ENCODE data around the gene GLB1L3. TPM values are rescaled to one million over a fixed set of nuclear protein-coding genes. Genes with fewer than 3 reads are reported as not detected.

GLB1L3 gene
- total RNA-seq, 1 experiment from 2014 or later, result 0.17 TPM

DNA sequence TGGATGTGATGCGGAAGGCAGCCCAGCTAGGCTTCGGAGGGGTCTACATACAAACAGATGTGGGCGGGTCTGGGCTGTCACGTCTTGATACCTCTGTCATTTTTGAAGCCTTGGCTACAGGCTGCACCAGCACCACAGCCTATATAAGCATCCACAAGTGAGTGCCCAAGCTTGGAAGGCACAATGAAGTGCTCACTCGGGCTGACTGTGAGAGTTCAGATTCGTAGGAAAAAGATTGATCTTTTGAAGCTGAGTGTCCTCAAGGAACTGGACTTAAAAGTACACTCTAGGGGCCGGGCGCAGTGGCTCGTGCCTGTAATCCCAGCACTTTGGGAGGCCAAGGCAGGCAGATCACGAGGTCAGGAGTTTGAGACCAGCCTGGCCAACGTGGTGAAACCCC, 19.1 kb upstream of the GLB1L3 start:
- intact Hi-C loops (cut with micrococcal nuclease; ENCODE audit: unreplicated experiment), result no loop called here
- BruUV-seq (replicated peaks), result no TSS peak
- Histone ChIP-seq H3K9me3 (ENCODE audit: low read depth, low read length, poor library complexity, severe bottlenecking) (no peaks in the 10 kb centered on the region), H3K36me3 (ENCODE audit: insufficient read depth, low read length, poor library complexity, severe bottlenecking) (peaks cover 29% of the 10 kb centered on the region), H3K27me3 (replicated peaks; ENCODE audit: insufficient read depth, low read depth, low read length, poor library complexity) (no peaks in the 10 kb centered on the region), H3K27ac (ENCODE audit: low read depth, low read length, poor library complexity, severe bottlenecking) (no peak overlapping the region), H3K4me3 (ENCODE audit: low read depth, low read length, poor library complexity, severe bottlenecking) (no peak overlapping the region), H3K4me1 (ENCODE audit: insufficient read depth, low read length, poor library complexity, severe bottlenecking) (peaks cover 8% of the 10 kb centered on the region)
- TF ChIP-seq, protein P1, sequence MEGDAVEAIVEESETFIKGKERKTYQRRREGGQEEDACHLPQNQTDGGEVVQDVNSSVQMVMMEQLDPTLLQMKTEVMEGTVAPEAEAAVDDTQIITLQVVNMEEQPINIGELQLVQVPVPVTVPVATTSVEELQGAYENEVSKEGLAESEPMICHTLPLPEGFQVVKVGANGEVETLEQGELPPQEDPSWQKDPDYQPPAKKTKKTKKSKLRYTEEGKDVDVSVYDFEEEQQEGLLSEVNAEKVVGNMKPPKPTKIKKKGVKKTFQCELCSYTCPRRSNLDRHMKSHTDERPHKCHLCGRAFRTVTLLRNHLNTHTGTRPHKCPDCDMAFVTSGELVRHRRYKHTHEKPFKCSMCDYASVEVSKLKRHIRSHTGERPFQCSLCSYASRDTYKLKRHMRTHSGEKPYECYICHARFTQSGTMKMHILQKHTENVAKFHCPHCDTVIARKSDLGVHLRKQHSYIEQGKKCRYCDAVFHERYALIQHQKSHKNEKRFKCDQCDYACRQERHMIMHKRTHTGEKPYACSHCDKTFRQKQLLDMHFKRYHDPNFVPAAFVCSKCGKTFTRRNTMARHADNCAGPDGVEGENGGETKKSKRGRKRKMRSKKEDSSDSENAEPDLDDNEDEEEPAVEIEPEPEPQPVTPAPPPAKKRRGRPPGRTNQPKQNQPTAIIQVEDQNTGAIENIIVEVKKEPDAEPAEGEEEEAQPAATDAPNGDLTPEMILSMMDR (conservative IDR thresholded peaks at IDR 0.05; ENCODE audit: low read depth, low read length), result no peak
- no peak for TF ChIP-seq EZH2 (IDR thresholded peaks at IDR 0.05; ENCODE audit: borderline replicate concordance, low read depth, low read length, poor library complexity, severe bottlenecking)
- CTCF ChIA-PET, result no interaction called here
- POLR2A ChIA-PET (ENCODE audit: low non-redundant PET), result no interaction called here
- no peak for DNase-seq (ENCODE audit: low spot score)

- intact Hi-C loops (cut with micrococcal nuclease; ENCODE audit: unreplicated experiment), result no loop called here
- CTCF ChIA-PET, result no interaction called here
- POLR2A ChIA-PET (ENCODE audit: low non-redundant PET), result no interaction called here
- no peak for DNase-seq (ENCODE audit: low spot score)
- BruUV-seq (replicated peaks), result no TSS peak
- Histone ChIP-seq H3K27me3 (replicated peaks; ENCODE audit: insufficient read depth, low read depth, low read length, poor library complexity) (no peaks in the 10 kb centered on the region), H3K27ac (ENCODE audit: low read depth, low read length, poor library complexity, severe bottlenecking) (no peak overlapping the region), H3K9me3 (ENCODE audit: low read depth, low read length, poor library complexity, severe bottlenecking) (no peaks in the 10 kb centered on the region), H3K4me1 (ENCODE audit: insufficient read depth, low read length, poor library complexity, severe bottlenecking) (peaks cover 4% of the 10 kb centered on the region), H3K36me3 (ENCODE audit: insufficient read depth, low read length, poor library complexity, severe bottlenecking) (peaks cover 42% of the 10 kb centered on the region), H3K4me3 (ENCODE audit: low read depth, low read length, poor library complexity, severe bottlenecking) (no peak overlapping the region)
- no peak for TF ChIP-seq EZH2 (IDR thresholded peaks at IDR 0.05; ENCODE audit: borderline replicate concordance, low read depth, low read length, poor library complexity, severe bottlenecking)
- TF ChIP-seq, protein P1 (conservative IDR thresholded peaks at IDR 0.05; ENCODE audit: low read depth, low read length), result no peak
Observed at GRCh38 chr11:134258577-134258976, 17.6 kb upstream of the GLB1L3 start.

- intact Hi-C loops (cut with micrococcal nuclease; ENCODE audit: unreplicated experiment), result no loop called here
- Histone ChIP-seq H3K27ac (ENCODE audit: low read depth, low read length, poor library complexity, severe bottlenecking) (no peak overlapping the region), H3K27me3 (replicated peaks; ENCODE audit: insufficient read depth, low read depth, low read length, poor library complexity) (no peaks in the 10 kb centered on the region), H3K4me1 (ENCODE audit: insufficient read depth, low read length, poor library complexity, severe bottlenecking) (no peaks in the 10 kb centered on the region), H3K36me3 (ENCODE audit: insufficient read depth, low read length, poor library complexity, severe bottlenecking) (peaks cover 46% of the 10 kb centered on the region), H3K9me3 (ENCODE audit: low read depth, low read length, poor library complexity, severe bottlenecking) (no peaks in the 10 kb centered on the region), H3K4me3 (ENCODE audit: low read depth, low read length, poor library complexity, severe bottlenecking) (no peak overlapping the region)
- TF ChIP-seq EZH2 (IDR thresholded peaks at IDR 0.05; ENCODE audit: borderline replicate concordance, low read depth, low read length, poor library complexity, severe bottlenecking), result no peak
- TF ChIP-seq, protein P1 (conservative IDR thresholded peaks at IDR 0.05; ENCODE audit: low read depth, low read length), result no peak
- BruUV-seq (replicated peaks), result no TSS peak
- ChIA-PET CTCF (no interaction called here), POLR2A (ENCODE audit: low non-redundant PET) (no interaction called here)
- no peak for DNase-seq (ENCODE audit: low spot score)
Observed at GRCh38 chr11:134260503-134260902, 15.7 kb upstream of the GLB1L3 start.
